GM12878 (cell line): ENCODE data around the gene MIER3. TPM values are rescaled to one million over a fixed set of nuclear protein-coding genes. Genes with fewer than 3 reads are reported as not detected.

Source experiments
- ATAC-seq: fragments of 200-7000 bp; cut with Tn5 transposase; 3 replicates; pipeline ENCODE4 v1.9.1; 2020; ENCODE audit warnings: mild to moderate bottlenecking, moderate library complexity
- BruUV-seq: library from RNA; stranded (reverse); fragments of 400-500 nt; replicated peaks from 2 replicates; lab custom pipeline; 2021; lab: Mats Ljungman, UMichigan
- CTCF ChIA-PET: fragments of 300-600 bp; sonication (Branson Sonifier 250); formaldehyde crosslinking; extraction: SDS; loops from one replicate; lab custom pipeline; 2021; ENCODE audit warnings: inconsistent platforms; lab: Yijun Ruan, JAX
- POLR2A ChIA-PET: fragments of 350-600 bp; formaldehyde crosslinking; extraction: SDS; loops from one replicate; lab custom pipeline; 2021; ENCODE audit warnings: inconsistent platforms; lab: Charles Lee
- RAD21 ChIA-PET: fragments of 300-600 bp; sonication (Branson Sonifier 250); formaldehyde crosslinking; loops from one replicate; lab custom pipeline; 2023; ENCODE audit warnings: antibody characterized with exemption; ENCODE audit not compliant: unreplicated experiment; lab: Charles Lee
- SMC1A ChIA-PET: fragments of 300-600 bp; sonication (Branson Sonifier 250); formaldehyde crosslinking; loops from one replicate; lab custom pipeline; 2023; ENCODE audit not compliant: unreplicated experiment, uncharacterized antibody; lab: Charles Lee
- DNase-seq: peaks from one replicate; pipeline ENCODE4 v3.0.0-alpha.2; 2011; ENCODE audit warnings: low read depth, low spot score
- FAIRE-seq: peaks from 3 replicates; lab custom pipeline; 2011; peaks lifted over from hg19 to GRCh38; lab: Jason Lieb, UNC
- H2AFZ ChIP-seq: 2 replicates; pipeline ENCODE4 v1.6.0; 2011; ENCODE audit warnings: low read depth, low read length, control low read depth; ENCODE audit not compliant: control insufficient read depth
- H3K27ac ChIP-seq: 2 replicates; pipeline ENCODE4 v1.5.1; 2011; ENCODE audit warnings: control low read depth; ENCODE audit not compliant: control insufficient read depth, insufficient read depth
- H3K27me3 ChIP-seq, 2 experiments: replicated peaks in 1 of 2; 2 replicates each; pipeline versions ENCODE4 v1.6.0 to v1.6.1; 2011; ENCODE audit warnings: low read length in 1 of 2; ENCODE audit not compliant: control insufficient read depth in 2 of 2, insufficient read depth in 2 of 2
- H3K36me3 ChIP-seq, 2 experiments: 2 replicates each; pipeline ENCODE4 v1.5.1; 2011; ENCODE audit warnings: low read length in 1 of 2; ENCODE audit not compliant: control insufficient read depth in 2 of 2, insufficient read depth in 2 of 2
- H3K4me1 ChIP-seq: 2 replicates; pipeline ENCODE4 v1.6.1; 2011; ENCODE audit warnings: mild to moderate bottlenecking, low read length, moderate library complexity, mixed read lengths; ENCODE audit not compliant: control insufficient read depth, insufficient read depth
- H3K4me2 ChIP-seq: 2 replicates; pipeline ENCODE4 v1.6.0; 2011; ENCODE audit warnings: control low read depth; ENCODE audit not compliant: control insufficient read depth, insufficient read depth
- H3K4me3 ChIP-seq: fragments of 200-600 bp; sonication (generic); 2 replicates; pipeline ENCODE4 v1.5.1; 2016
- H3K79me2 ChIP-seq: 2 replicates; pipeline ENCODE4 v1.6.0; 2011; ENCODE audit warnings: low read length; ENCODE audit not compliant: control insufficient read depth, insufficient read depth
- H3K9ac ChIP-seq: 2 replicates; pipeline ENCODE4 v1.8.0; 2011; ENCODE audit warnings: low read length, control low read depth, mixed read lengths; ENCODE audit not compliant: control insufficient read depth, insufficient read depth
- H3K9me3 ChIP-seq: replicated peaks from 3 replicates; pipeline ENCODE4 v1.5.1; 2011; ENCODE audit warnings: mild to moderate bottlenecking, low read length; ENCODE audit not compliant: control insufficient read depth, insufficient read depth
- H4K20me1 ChIP-seq: 2 replicates; pipeline ENCODE4 v1.6.0; 2011; ENCODE audit not compliant: control insufficient read depth, insufficient read depth
- IKZF2 ChIP-seq, 2 experiments: fragments of 450-650 bp; IDR thresholded peaks; 2 replicates each; pipeline ENCODE4 v1.6.1; 2017; ENCODE audit warnings: mild to moderate bottlenecking in 2 of 2, moderate library complexity in 2 of 2
- KDM1A ChIP-seq: fragments of 200-600 bp; sonication (generic); IDR thresholded peaks from 2 replicates; pipeline ENCODE4 v1.6.1; 2016; ENCODE audit warnings: borderline replicate concordance
- PAX5 ChIP-seq: IDR thresholded peaks from 2 replicates; pipeline ENCODE4 v1.6.1; 2011; ENCODE audit warnings: low read depth, low read length, borderline replicate concordance
- RFX5 ChIP-seq: IDR thresholded peaks from 2 replicates; pipeline ENCODE4 v1.6.1; 2011; ENCODE audit warnings: low read depth, low read length, improper control_type of control experiment
- RUNX3 ChIP-seq: IDR thresholded peaks from 2 replicates; pipeline ENCODE4 v1.6.1; 2012; ENCODE audit warnings: low read length, inconsistent platforms
- WGBS: methylation state at CpG from one replicate; pipeline ENCODE4 v1.1.6; 2016; ENCODE audit warnings: low lambda C conversion rate; ENCODE audit not compliant: insufficient replicate concordance, insufficient coverage; ENCODE audit errors: missing lambda C conversion rate; 5-methylcytosine and 5-hydroxymethylcytosine counted together
- in situ Hi-C: fragments of 300-500 bp; cut with MboI; formaldehyde crosslinking; loops from 9 replicates; pipeline ENCODE4 v1.14.3; 2018; ENCODE audit warnings: mixed read lengths
- intact Hi-C: fragments of 100-400 bp; cut with micrococcal nuclease; formaldehyde crosslinking; loops from one replicate; pipeline ENCODE4 v1.14.2; 2022; ENCODE audit not compliant: unreplicated experiment
- polyA plus RNA-seq, 11 experiments: library from polyadenylated mRNA; depleted of rRNA in 4 of 11; unstranded in 6 of 11; stranded (reverse) in 5 of 11; fragments of >200 nt; fragmentation: Nextera tagmentation in 4 of 11; fragmentation: Illumina TruSeq in 1 of 11; extraction: Ambion mirVana in 4 of 11; extraction: Trizol in 1 of 11; gene quantifications; 1 replicate in 1 of 11; 2 replicates in 10 of 11; pipeline versions ENCODE4 v1.2.1 to v1.2.3, GENCODE V29; 2011 to 2016; ENCODE audit warnings: inconsistent platforms in 2 of 11, missing spikeins in 2 of 11, low read depth in 1 of 11
- total RNA-seq, 4 experiments: library from RNA; depleted of rRNA in 3 of 4; stranded (reverse); fragments of >200 nt in 3 of 4; fragmentation: Illumina TruSeq in 1 of 4; extraction: Trizol in 1 of 4; gene quantifications; 2 replicates each; pipeline versions ENCODE4 v1.2.1 to v1.2.3, GENCODE V29; 2013 to 2021

MIER3 gene
- total and polyA plus RNA-seq, 10 of the 15 experiments (the other 5 are each of a cell fraction or from before 2014, with no cell fraction given): 2.9 to 14.6 (median 7.2) TPM

GRCh38 chr5:56938858-56939257 is 13.1 kb downstream of the MIER3 start (continued):
- no peak for TF ChIP-seq KDM1A

DNA sequence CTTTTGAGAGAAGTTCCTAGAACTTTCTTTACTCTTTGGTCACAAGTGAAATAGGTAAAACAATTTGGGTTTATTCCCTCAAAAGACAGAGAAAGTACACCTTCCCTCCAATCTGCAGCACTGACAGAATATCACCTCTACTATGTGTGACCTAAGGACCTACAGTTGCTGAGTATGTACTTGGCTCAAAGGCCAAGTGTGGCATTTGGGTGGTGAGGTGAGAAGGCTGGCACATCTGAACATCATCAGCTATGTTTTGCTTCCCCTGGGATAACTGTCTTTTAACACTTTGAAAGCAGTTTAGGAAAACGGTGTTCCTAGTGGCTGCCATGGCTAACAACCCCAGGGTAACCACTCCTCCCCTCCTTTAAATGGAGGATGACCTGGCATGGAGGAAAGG is 17.6 kb downstream of the MIER3 start:
- 100% methylated on average over 1 of the region's 1 CpG for WGBS
- ChIA-PET RAD21 (no interaction called here), SMC1A (no interaction called here), CTCF (no interaction called here), POLR2A (no interaction called here)
- BruUV-seq: no TSS peak
- Histone ChIP-seq H3K27ac (no peak overlapping the region), H3K79me2 (no peaks in the 10 kb centered on the region), H3K27me3 (no peaks in the 10 kb centered on the region), H3K4me3 (no peak overlapping the region), H3K4me1 (no peaks in the 10 kb centered on the region), H2AFZ (no peak overlapping the region), H3K9me3 (no peaks in the 10 kb centered on the region), H3K36me3 (peaks cover 5 to 26% of the 10 kb centered on the region in 2 experiments), H3K4me2 (no peak overlapping the region), H4K20me1 (no peaks in the 10 kb centered on the region), H3K9ac (no peak overlapping the region)
- no peak for ATAC-seq
- peak; percentile 35 for FAIRE-seq
- DNase-seq: no peak
- no peak for TF ChIP-seq IKZF2 (IDR thresholded peaks at IDR 0.05)
- TF ChIP-seq RFX5: no peak
- TF ChIP-seq RUNX3: no peak
- intact Hi-C loops (no loop called here), in situ Hi-C loops (no loop called here)

GRCh38 chr5:56922922-56923321 is 29.0 kb downstream of the MIER3 start:
- CTCF ChIA-PET: interaction anchor here (0.8 kb wide), 1 partner anchor 297 kb away, joined by 3 read pairs; no protein-coding TSS in a partner anchor
- no peaks in the 10 kb centered on the region for H3K27me3 ChIP-seq
- no peak for ATAC-seq
- 96% methylated on average over 6 of the region's 6 CpGs for WGBS
- TF ChIP-seq PAX5: no peak
- TF ChIP-seq, all 136 proteins: peak for 0
- DNase-seq (no peak), FAIRE-seq (no peak)
- SMC1A ChIA-PET: no interaction called here
- Histone ChIP-seq H4K20me1 (no peaks in the 10 kb centered on the region), H3K9me3 (no peaks in the 10 kb centered on the region), H3K79me2 (no peaks in the 10 kb centered on the region), H3K27ac (no peak overlapping the region), H3K36me3 (peaks cover 5% of the 10 kb centered on the region in 2 experiments; a peak in 3 of 4 replicates), H3K4me1 (no peaks in the 10 kb centered on the region), H3K4me3 (no peak overlapping the region), H3K4me2 (no peak overlapping the region), H2AFZ (no peak overlapping the region), H3K9ac (no peak overlapping the region)
- RAD21 ChIA-PET: no interaction called here
- in situ Hi-C loops: loop anchor here (25.0 kb wide), 1 partner anchor 1539 kb away; the partner anchor contains the start of gene PLK2
- BruUV-seq: no TSS peak
- POLR2A ChIA-PET: interaction anchor here (0.5 to 1.1 kb wide), 2 partner anchors 262 to 292 kb away, joined by 3 to 5 read pairs; no protein-coding TSS in a partner anchor
- intact Hi-C loops: no loop called here
